ENCODE measurements around the gene RNF169. TPM values are rescaled to one million over a fixed set of nuclear protein-coding genes. Genes with fewer than 3 reads are reported as not detected.

The RNF169 gene
- total and polyA plus RNA-seq, 2 of the 8 experiments (the other 6 are each of a cell fraction or from before 2014, with no cell fraction given) = 3.6 to 12.5 TPM

- TF ChIP-seq CHD7 (IDR thresholded peaks at IDR 0.05; ENCODE audit: insufficient replicate concordance, low read length) (peak; percentile 46), CBX5 (IDR thresholded peaks at IDR 0.05; ENCODE audit: low read depth, low read length) (no peak)
These were observed 6.8 kb downstream of the RNF169 start (continued) for GRCh38 chr11:74755395-74755995.

All from H1 (cell line).